ENCODE results near the gene SLC27A4. TPM values are rescaled to one million over a fixed set of nuclear protein-coding genes. Genes with fewer than 3 reads are reported as not detected.

Gene SLC27A4
- total and polyA plus RNA-seq, 7 donors = 6.0 to 45.1 (median 12.2) TPM

DNA sequence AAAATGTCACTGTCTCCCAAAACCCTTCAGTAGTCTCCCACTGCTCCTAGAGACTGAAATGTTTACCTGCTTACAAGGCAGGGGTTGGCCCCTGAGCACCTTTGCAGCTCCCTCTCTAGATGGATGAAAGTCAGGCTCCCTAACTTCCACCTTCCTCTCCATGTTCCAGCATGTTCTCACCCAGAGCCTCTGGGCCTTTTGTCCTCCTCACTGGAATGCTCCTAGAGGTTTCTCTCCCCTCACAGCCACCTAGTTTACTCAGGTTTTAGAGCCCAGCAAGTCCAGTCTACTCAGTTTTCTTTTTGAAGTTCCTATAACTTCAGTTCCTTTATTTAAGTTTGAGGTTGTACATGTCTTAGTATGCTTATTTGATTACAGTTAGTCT lies 30.0 kb downstream of the SLC27A4 start:
- TF ChIP-seq, protein P1, sequence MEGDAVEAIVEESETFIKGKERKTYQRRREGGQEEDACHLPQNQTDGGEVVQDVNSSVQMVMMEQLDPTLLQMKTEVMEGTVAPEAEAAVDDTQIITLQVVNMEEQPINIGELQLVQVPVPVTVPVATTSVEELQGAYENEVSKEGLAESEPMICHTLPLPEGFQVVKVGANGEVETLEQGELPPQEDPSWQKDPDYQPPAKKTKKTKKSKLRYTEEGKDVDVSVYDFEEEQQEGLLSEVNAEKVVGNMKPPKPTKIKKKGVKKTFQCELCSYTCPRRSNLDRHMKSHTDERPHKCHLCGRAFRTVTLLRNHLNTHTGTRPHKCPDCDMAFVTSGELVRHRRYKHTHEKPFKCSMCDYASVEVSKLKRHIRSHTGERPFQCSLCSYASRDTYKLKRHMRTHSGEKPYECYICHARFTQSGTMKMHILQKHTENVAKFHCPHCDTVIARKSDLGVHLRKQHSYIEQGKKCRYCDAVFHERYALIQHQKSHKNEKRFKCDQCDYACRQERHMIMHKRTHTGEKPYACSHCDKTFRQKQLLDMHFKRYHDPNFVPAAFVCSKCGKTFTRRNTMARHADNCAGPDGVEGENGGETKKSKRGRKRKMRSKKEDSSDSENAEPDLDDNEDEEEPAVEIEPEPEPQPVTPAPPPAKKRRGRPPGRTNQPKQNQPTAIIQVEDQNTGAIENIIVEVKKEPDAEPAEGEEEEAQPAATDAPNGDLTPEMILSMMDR (IDR thresholded peaks at IDR 0.05) = no peak
- no peak for TF ChIP-seq POLR2AphosphoS5 (IDR thresholded peaks at IDR 0.05)
- TF ChIP-seq POLR2A (IDR thresholded peaks at IDR 0.05) = no peak
- TF ChIP-seq EP300 (IDR thresholded peaks at IDR 0.05) = no peak
- Histone ChIP-seq H3K4me3 (peak overlapping the region; percentile 52 to 75 (median 72)), H3K9me3 (no peaks in the 10 kb centered on the region), H3K4me1 (peaks cover 0 to 32% (median 24%) of the 10 kb centered on the region in 4 donors), H3K27me3 (no peaks in the 10 kb centered on the region), H3K27ac (peak overlapping the region; percentile 88 to 95 (median 94)), H3K36me3 (peaks cover 0 to 10% (median 0%) of the 10 kb centered on the region in 4 donors)
- intact Hi-C loops (cut with DNase I) = loop anchor here (2.0 to 5.0 kb wide), 2 partner anchors 30 to 182 kb away; partner anchors contain the start of genes SLC27A4 and SPTAN1
- no peak for DNase-seq

DNA sequence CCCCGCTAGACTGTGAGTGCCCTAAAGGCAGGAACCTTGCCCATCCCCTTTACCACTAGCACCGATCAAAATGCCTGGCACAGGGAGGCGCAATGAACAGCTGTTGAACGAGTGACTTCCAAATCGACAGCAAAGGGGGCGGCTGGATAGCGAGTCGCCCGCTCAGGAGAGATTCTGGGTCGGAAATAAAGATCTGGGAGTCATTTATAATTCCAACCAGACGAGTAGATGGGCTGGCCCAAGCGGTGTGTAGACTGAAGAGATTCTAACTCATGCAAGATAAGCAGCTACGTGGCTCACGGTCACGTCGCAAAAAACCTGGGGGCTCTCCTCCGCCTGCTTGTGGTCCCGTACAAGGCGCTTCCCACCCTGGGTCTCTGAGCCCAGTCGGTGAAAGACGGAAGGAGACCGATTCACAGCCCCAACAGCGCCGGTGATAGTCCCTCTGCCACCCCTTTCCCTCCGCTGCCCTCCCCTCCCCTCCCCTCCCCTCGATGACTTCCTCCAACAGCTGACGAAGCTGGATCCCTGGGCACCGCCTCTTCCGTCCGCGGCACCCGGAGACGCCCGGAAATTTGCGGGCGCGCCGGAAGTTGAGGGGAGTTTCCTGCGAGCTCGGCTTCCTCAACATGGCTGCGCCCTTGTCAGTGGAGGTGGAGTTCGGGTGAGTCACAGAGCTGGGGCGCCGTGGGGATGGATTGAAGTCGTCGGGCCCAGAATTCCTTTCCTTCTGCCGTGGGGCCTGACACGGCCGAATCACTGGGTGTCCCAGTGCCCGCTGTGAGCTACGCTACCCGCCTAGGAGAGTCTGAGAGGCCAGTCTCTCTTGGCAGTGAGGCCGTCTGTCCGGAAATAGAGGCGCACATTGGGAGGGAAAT lies 30.7 kb downstream of the SLC27A4 start, which contains the start of gene URM1:
TSS of gene URM1 (plus strand) at position 623 of the 878 bp plus-strand sequence. CDS start at position 630, 7 bp downstream.
- Histone ChIP-seq H3K27me3 (no peaks in the 10 kb centered on the region), H3K4me1 (peaks cover 0 to 32% (median 23%) of the 10 kb centered on the region in 4 donors), H3K4me3 (peak within 1 kb of the TSS; percentile 52 to 75 (median 72)), H3K36me3 (peaks cover 0 to 15% (median 0%) of the 10 kb centered on the region in 4 donors), H3K27ac (peak within 1 kb of the TSS; percentile 88 to 95 (median 94)), H3K9me3 (no peaks in the 10 kb centered on the region)
- intact Hi-C loops (cut with DNase I) = loop anchor here (2.0 to 5.0 kb wide), 2 partner anchors 30 to 181 kb away; partner anchors contain the start of genes SLC27A4 and SPTAN1
- no peak for TF ChIP-seq EP300 (IDR thresholded peaks at IDR 0.05)
- TF ChIP-seq POLR2AphosphoS5 (IDR thresholded peaks at IDR 0.05) = peak; percentile 82 to 93 (median 88)
- TF ChIP-seq POLR2A (IDR thresholded peaks at IDR 0.05) = peak; percentile 91 to 95
- DNase-seq = peak; percentile 97
- 0 to 1% methylated on average over 55 of the region's 55 CpGs for WGBS, 2 donors

DNA sequence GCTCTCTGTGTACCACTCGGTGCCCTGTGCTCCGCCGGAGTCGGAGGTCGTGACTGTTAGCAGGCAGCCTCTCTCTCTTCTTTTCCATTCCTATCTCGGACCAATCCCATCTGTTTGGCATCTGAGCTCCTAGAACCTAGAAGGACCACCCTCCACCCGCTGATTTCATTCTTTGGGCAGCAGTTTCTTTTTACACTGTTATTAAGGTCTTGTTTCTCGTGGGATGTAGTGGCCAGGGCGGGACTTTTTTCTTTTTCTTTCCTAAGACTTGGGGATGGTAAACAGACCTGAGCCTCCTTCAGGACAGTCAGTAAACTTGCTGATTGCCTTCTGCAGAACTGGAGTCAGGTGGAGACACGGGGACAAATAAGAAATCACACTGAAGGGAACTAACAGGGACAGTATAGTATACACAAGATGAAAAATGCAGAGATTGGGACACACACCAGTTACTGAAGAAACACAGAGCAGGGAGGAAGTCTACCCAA lies 31.3 kb downstream of the SLC27A4 start:
- Histone ChIP-seq H3K27ac (peak overlapping the region; percentile 88 to 95 (median 94)), H3K9me3 (no peaks in the 10 kb centered on the region), H3K4me1 (peaks cover 0 to 32% (median 23%) of the 10 kb centered on the region in 4 donors), H3K4me3 (peak overlapping the region; percentile 52 to 75 (median 72)), H3K36me3 (peaks cover 0 to 15% (median 0%) of the 10 kb centered on the region in 4 donors), H3K27me3 (no peaks in the 10 kb centered on the region)
- no peak for TF ChIP-seq EP300 (IDR thresholded peaks at IDR 0.05)
- no peak for TF ChIP-seq POLR2AphosphoS5 (IDR thresholded peaks at IDR 0.05)
- TF ChIP-seq POLR2A (IDR thresholded peaks at IDR 0.05) = no peak
- TF ChIP-seq, protein P1 (IDR thresholded peaks at IDR 0.05) = no peak
- WGBS, 2 donors = 0% methylated on average over 10 of the region's 10 CpGs
- DNase-seq = no peak
- intact Hi-C loops (cut with DNase I) = loop anchor here (2.0 to 5.0 kb wide), 2 partner anchors 31 to 181 kb away; partner anchors contain the start of genes SLC27A4 and SPTAN1

DNA sequence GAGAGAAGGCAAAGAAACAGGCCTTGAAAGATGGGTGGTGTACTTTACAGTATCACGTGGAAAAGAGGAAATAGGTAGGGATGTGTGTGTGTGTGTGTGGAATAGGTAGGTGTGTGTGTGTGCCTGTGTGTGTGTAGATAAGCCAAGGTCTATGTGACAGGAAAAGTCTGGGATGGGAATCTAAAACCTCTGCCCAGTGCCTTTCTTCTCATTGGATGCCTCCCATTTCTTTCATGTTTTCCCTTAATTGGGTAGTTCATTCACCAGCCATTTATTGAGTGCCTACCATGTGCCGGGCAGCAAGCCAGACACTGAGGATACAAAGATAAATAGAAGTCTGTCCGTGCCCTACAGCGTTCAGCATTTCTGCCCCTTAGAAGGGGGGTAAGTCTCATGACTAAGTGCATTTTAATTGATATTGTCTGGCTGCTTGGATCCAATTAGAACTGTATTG lies 31.9 kb downstream of the SLC27A4 start:
- TF ChIP-seq, protein P1 (IDR thresholded peaks at IDR 0.05) = no peak
- TF ChIP-seq EP300 (IDR thresholded peaks at IDR 0.05) (no peak), POLR2A (IDR thresholded peaks at IDR 0.05) (no peak)
- Histone ChIP-seq H3K27ac (peak overlapping the region; percentile 88 to 95 (median 94)), H3K4me3 (peak overlapping the region; percentile 52 to 75 (median 72)), H3K9me3 (no peaks in the 10 kb centered on the region), H3K27me3 (no peaks in the 10 kb centered on the region), H3K36me3 (peaks cover 0 to 15% (median 0%) of the 10 kb centered on the region in 4 donors), H3K4me1 (peaks cover 0 to 32% (median 23%) of the 10 kb centered on the region in 4 donors)
- WGBS, 2 donors = 12 to 32% methylated on average over 4 of the region's 4 CpGs
- no peak for DNase-seq
- intact Hi-C loops (cut with DNase I) = loop anchor here (5.0 kb wide), 1 partner anchor 180 kb away; the partner anchor contains the start of gene SPTAN1
